ENCODE measurements around the gene FAM98B. TPM values are rescaled to one million over a fixed set of nuclear protein-coding genes. Genes with fewer than 3 reads are reported as not detected.

FAM98B gene
- total RNA-seq, 1 experiment from 2014 or later, result 50.0 TPM

DNA sequence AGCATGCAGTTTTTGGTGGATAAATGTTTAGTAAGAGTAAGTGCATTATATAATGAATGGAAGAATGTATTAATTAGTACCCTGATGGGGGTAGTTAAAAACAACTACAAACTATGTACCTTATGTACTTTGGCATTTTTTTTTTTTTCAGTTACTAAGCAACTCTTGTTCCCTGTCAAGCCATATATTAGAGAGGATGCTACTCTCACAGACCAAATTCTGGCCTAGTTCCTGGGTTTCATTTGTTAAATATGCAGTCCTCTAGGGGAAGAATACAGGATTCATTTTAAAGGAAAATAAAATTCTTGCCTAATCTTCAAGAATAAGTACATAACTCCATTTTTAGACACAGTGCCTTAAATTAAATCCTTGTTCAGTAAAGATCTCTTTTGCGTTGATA lies 16.9 kb downstream of the FAM98B start:
- no peak overlapping the region for H4K8ac ChIP-seq (replicated peaks; ENCODE audit: insufficient read length, low read depth, low read length)
- no peak overlapping the region for H2BK5ac ChIP-seq (ENCODE audit: insufficient read length, low read length)
- H2BK12ac ChIP-seq (ENCODE audit: insufficient read length, low read depth, low read length), result no peak overlapping the region
- Mint-ChIP-seq H3K27ac (no peak overlapping the region), H3K36me3 (ENCODE audit: insufficient read depth in 1 of 3, low read depth in 3 of 3) (peaks cover 9 to 36% (median 23%) of the 10 kb centered on the region in 3 experiments; a peak in 6 of 7 replicates), H3K4me1 (no peaks in the 10 kb centered on the region), H3K27me3 (ENCODE audit: low read depth) (no peaks in the 10 kb centered on the region), H3K9me3 (no peaks in the 10 kb centered on the region), H3K4me3 (no peak overlapping the region)
- H3K56ac ChIP-seq (ENCODE audit: insufficient read length, low read depth, low read length), result no peak overlapping the region
- no peak for DNase-seq
- H3K23ac ChIP-seq (ENCODE audit: insufficient read length, low read depth, low read length), result no peak overlapping the region
- H3K27me3 ChIP-seq (ENCODE audit: insufficient read depth, low read length), result no peaks in the 10 kb centered on the region; the same call in 1 of the 2 replicates
- no peak overlapping the region for H2BK15ac ChIP-seq (ENCODE audit: low read depth, low read length)
- H3K23me2 ChIP-seq (ENCODE audit: insufficient read length, low read depth, low read length, poor library complexity, severe bottlenecking), result no peaks in the 10 kb centered on the region
- no peak overlapping the region for H3K18ac ChIP-seq (ENCODE audit: insufficient read length, low read depth, low read length)
- no peak overlapping the region for H3K9ac ChIP-seq (ENCODE audit: extremely low read depth, insufficient read length, low read length)
- TF ChIP-seq, protein P1, sequence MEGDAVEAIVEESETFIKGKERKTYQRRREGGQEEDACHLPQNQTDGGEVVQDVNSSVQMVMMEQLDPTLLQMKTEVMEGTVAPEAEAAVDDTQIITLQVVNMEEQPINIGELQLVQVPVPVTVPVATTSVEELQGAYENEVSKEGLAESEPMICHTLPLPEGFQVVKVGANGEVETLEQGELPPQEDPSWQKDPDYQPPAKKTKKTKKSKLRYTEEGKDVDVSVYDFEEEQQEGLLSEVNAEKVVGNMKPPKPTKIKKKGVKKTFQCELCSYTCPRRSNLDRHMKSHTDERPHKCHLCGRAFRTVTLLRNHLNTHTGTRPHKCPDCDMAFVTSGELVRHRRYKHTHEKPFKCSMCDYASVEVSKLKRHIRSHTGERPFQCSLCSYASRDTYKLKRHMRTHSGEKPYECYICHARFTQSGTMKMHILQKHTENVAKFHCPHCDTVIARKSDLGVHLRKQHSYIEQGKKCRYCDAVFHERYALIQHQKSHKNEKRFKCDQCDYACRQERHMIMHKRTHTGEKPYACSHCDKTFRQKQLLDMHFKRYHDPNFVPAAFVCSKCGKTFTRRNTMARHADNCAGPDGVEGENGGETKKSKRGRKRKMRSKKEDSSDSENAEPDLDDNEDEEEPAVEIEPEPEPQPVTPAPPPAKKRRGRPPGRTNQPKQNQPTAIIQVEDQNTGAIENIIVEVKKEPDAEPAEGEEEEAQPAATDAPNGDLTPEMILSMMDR (conservative IDR thresholded peaks at IDR 0.05), result no peak
- H3T11ph ChIP-seq (ENCODE audit: low read length), result no peak overlapping the region
- H3K79me2 ChIP-seq (ENCODE audit: insufficient read depth, low read length), result no peaks in the 10 kb centered on the region
- H2AK5ac ChIP-seq (ENCODE audit: insufficient read length, low read length), result no peak overlapping the region
- no peak overlapping the region for H2BK20ac ChIP-seq (ENCODE audit: low read depth, low read length, poor library complexity, severe bottlenecking)
- H3K79me1 ChIP-seq (ENCODE audit: insufficient read depth, low read depth, low read length, poor library complexity, severe bottlenecking), result no peaks in the 10 kb centered on the region
- H3K9me3 ChIP-seq (ENCODE audit: control insufficient read depth, low read depth, low read length), result no peaks in the 10 kb centered on the region
- no CpG with 5 or more reads among the region's 1 CpG for WGBS (ENCODE audit: extremely low coverage, insufficient read length, low lambda C conversion rate)
- no peaks in the 10 kb centered on the region for H4K20me1 ChIP-seq (ENCODE audit: control insufficient read depth, insufficient read depth, insufficient read length)
- H4K5ac ChIP-seq (ENCODE audit: insufficient read length, low read depth, low read length), result no peak overlapping the region
- no peak overlapping the region for H2BK120ac ChIP-seq (ENCODE audit: low read depth, low read length, poor library complexity, severe bottlenecking)
- no peak overlapping the region for H3K14ac ChIP-seq (ENCODE audit: insufficient read depth, low read length)
- H4K91ac ChIP-seq (ENCODE audit: insufficient read length, low read depth, low read length), result no peak overlapping the region
- no peak overlapping the region for H3K4me2 ChIP-seq (ENCODE audit: insufficient read depth, insufficient read length, low read length)
- H2AFZ ChIP-seq (ENCODE audit: low read length), result no peak overlapping the region
- no peak overlapping the region for H3K27ac ChIP-seq (ENCODE audit: insufficient read length, low read depth, low read length)
- H3K4ac ChIP-seq (ENCODE audit: low read depth, low read length), result no peak overlapping the region
- no peaks in the 10 kb centered on the region for H3K4me1 ChIP-seq (ENCODE audit: insufficient read depth, low read length)

Measured in H9 (cell line).